Umbilical cord (tissue), 2 donors: Measurements from ENCODE around the gene PDZK1IP1. TPM values are rescaled to one million over a fixed set of nuclear protein-coding genes. Genes with fewer than 3 reads are reported as not detected.
"Not testable (repeated sequence)": the region's sequence is repeated elsewhere in the genome, so short reads cannot be mapped to it uniquely, and the experiment has no call there.

ENCODE experiments used
- DNase-seq: peaks from one replicate; pipeline ENCODE4 v3.0.0-alpha.2; 2015; ENCODE audit warnings: low spot score
- total RNA-seq: library from RNA; depleted of rRNA; stranded (reverse); fragments of >200 nt; gene quantifications from one replicate; pipeline ENCODE4 v1.2.3, GENCODE V29; 2014; ENCODE audit warnings: low replicate concordance; ENCODE audit not compliant: insufficient read depth

Gene PDZK1IP1
- total RNA-seq, 1 donor from 2014 or later, result not detected

- no peak for DNase-seq
Observed at GRCh38 chr1:47196622-47197021, 6.8 kb upstream of the PDZK1IP1 start.

- DNase-seq, result not testable (repeated sequence)
Observed at GRCh38 chr1:47195981-47196380, 6.1 kb upstream of the PDZK1IP1 start.

- no peak for DNase-seq
Observed at GRCh38 chr1:47194311-47194710, 4.5 kb upstream of the PDZK1IP1 start.

DNA sequence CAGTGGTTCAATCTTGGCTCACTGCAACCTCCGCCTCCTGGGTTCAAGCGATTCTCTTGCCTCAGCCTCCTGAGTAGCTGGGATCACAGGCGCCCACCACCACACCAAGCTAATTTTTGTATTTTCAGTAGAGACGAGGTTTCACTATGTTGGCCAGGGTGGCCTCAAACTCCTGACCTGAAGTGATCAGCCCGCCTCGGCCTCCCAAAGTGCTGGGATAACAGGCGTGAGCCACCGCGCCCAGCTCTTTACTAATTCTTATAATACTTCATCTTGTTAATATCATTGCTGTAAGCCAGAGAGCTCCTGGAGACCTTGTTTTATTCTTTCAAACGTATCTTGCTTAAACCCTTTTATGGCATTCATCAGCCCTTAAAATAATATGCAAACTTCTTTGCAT is 3.7 kb upstream of the PDZK1IP1 start:
- DNase-seq, result not testable (repeated sequence)

DNA sequence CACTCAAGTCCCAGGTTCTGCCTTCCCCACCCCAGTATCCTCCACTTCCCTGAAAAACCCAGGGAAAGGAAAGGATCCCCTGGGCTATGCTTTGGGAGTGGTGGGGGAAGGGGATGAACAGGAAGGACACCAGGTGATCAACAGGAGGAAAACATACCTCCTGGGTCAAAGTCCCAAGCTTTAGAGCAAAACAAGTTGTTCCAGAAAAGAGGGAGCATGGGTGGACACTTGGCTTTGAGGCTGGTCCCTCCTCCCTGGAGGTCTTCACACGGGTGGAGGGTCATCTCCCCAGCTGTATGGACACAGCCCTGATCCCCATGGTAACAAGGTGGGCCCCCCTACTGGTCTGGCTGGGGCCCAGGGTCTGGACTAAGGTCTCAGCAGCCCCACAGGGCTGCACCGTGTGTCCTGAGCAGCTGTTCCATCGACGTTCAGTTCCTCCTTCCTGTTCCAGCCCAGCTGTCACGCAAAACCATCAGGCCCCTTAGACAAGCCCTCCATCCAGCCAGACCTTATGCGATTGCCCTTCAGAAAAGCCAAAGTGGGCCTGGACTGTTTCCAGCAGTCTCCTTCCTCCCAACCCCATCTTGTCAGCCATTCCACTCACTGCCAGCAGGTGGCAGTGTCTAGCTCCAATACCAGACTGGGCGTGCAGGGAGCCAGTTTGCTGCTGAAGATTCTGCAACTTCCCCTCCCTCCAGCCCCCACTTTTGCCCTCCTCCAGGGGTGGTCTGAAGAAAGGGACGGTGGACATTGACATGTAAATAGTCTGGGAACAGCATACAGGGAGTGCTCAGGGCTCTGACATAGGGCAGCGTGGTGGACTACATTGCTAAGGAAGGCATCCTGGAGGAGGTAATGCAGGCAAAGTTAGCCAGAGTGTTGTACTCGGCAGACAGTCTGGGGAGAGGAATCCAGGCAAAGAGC is 2.9 kb upstream of the PDZK1IP1 start:
- peak; percentile 74 for DNase-seq

GRCh38 chr1:47191940-47192457 is 2.2 kb upstream of the PDZK1IP1 start:
- DNase-seq, result no peak

- no peak for DNase-seq
Observed at GRCh38 chr1:47190857-47191256, 1.0 kb upstream of the PDZK1IP1 start.

DNA sequence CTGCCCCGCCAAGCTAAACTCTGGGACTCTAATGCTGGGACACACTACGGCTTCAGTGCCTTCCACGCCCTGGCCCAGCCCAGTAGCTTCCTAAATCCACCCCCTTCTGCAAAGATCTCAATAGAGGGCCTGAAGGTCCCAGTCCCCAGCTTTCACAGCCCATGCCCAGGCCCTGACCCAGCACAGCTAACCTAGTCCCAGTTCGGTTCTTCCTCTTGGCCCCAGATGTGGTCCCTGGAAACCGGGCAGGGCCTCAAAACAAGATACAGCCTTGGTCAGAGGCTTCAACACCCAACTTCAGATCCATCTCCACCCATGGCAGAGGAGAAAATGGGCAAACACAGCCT is 646 bp upstream of the PDZK1IP1 start:
- no peak for DNase-seq

DNA sequence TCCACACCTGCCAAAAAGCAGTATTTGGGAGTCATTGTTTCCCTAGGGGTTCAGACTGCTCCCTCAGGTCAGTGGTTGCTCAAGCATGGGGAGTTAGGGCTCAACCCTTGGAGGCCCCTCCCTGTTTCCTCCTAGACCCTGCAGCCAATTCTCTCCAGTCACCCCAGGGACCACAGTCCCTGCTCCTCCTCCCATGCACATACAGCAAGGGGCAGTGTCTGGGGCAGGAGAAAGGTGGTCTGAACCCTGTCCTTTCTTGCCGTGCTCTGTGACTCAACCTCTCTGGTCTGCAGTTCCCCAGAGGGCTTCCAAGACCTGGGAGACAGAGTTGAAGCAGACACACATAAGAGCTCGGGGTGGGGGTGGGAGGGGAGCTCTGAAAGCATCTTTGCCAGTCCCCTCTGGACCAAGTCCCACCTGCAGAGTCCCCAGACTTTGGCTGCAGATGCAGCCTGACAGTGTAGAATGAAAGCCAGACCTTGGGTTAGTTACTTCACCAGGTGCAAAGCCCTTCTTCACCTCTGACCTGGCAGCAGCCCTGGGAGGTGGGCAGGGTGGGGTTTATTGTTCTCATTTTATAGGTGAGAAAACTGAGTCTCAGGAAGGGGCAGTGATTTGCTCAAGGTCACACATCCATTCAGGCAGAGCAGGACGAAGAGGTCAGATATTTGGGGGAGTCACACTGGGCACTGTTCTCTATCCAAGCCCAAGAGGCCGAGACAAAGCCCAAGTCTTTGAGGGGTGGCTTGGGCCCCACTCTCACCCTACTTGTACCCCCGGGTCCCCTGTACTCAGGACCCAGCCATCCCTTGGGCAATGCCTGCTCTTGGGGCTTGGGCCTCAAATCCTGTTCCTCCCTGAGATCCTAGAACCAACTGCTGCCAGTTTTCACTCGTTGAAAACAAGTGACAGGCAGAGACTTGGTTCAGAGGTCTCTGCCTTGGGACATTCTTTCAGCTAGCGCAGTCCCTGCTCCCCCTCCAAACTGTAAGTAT is 748 bp downstream of the PDZK1IP1 start:
- no peak for DNase-seq

GRCh38 chr1:47187926-47188250 is 1.9 kb downstream of the PDZK1IP1 start:
- no peak for DNase-seq

- DNase-seq, result no peak
Observed at GRCh38 chr1:47187231-47187925, 2.5 kb downstream of the PDZK1IP1 start.

DNA sequence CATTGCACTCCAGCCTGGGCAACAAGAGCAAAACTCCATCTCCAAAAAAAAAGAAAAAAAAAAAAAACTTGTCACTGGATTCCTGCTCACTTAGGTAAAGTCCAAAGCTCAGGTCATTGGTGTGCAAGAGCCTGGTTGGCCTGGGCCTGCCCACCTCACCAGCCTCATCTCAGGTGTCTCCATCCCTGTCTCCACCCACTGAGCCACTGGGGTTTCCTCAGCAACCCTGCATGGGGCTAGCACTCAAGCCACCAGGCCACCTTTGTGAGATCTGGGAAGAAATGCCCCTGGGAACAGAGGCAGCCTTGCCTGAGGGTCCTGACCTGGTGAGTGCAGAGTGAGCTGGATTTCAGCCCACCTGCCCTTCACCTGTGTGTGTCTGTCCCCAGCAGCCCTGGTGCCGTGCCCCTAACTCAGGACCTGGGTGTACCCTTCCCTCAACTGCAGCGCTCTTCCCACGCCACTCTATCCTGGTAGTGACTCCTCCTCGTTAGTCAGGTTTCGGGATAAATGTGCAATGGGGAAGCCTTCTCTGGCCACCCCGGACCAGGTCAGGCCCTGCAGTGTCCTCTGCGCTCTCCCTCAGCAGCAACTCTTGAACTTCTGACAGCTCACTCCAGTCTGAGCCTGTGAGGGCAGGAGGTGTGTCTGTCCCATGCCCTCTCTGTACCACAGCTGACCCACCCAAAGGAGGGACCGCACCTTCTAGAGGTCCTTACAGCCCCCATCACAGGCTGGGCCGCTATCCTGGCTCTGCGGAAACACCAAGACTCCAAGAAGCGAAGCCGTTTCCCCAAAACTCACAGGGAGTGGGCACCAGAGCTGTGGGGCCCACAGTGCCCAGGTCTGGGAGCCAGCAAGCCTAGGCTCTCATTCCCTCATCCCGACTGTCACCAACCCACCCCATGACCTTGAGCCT is 3.3 kb downstream of the PDZK1IP1 start:
- no peak for DNase-seq

GRCh38 chr1:47184822-47185677 is 4.8 kb downstream of the PDZK1IP1 start:
- no peak for DNase-seq

GRCh38 chr1:47184090-47184821 is 5.6 kb downstream of the PDZK1IP1 start:
- no peak for DNase-seq

GRCh38 chr1:47183308-47184089 is 6.3 kb downstream of the PDZK1IP1 start:
- no peak for DNase-seq

- DNase-seq, result no peak
Observed at GRCh38 chr1:47182676-47183235, 7.1 kb downstream of the PDZK1IP1 start.

DNA sequence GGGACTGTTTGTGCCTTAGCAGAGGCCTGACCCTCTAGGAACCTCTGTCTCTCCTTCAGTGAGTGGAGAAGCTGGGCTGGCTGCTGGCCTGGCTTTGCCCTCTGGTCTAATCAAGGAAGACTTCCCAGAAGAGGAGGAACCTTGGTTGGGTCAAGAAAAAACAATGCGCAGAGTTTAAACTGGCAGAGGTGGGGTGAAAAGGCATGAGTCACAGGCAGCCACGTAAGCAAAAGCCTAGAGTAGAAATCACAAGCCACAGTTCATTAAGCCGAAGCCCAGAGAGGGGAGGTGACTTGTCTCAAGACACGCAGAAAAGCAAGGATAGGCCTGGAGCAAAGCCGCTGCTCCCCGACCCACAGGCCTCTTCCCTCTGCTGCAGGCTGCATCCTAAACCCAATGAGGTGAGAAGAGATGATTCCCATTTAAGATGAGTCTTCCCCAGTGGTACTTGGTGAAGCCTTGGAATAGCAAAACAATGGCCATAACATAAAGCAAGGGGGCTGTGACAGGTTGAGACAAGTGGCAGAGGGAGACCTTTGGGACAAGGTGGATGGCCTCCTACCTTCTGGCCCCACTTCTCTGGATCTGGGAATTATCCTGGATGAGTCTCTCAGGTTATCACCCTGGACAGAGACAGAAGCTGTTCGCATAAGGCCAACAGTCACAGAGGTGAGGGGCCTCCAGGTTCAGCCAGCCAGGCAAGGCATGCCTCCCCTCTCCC is 7.7 kb downstream of the PDZK1IP1 start:
- no peak for DNase-seq
